Measurements from ENCODE around the gene NPTX1. TPM values are rescaled to one million over a fixed set of nuclear protein-coding genes. Genes with fewer than 3 reads are reported as not detected.

The NPTX1 gene
- total and polyA plus RNA-seq, 2 experiments from 2014 or later = 3.4 to 20.5 TPM

DNA sequence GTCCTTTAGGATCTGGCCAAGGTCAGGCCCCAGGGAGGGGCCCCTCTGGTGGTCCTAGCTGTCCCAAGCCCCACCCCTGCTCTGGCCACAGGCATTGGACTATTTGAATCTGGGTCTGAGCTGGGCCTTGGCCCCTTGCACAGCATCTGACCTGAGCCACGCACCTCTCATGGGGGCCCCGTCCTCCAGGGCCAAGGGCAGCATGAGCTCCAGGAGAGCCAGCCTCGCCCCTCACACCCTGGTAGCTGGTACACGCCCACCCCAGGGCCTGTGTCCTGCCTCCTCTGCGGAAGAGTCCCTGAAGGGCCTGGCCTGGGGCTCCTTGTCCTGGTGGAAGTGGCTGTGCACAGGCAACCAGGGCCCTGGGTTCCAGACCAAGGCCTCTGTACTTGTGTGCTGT lies 37.6 kb downstream of the NPTX1 start:
- ATAC-seq (no peak), DNase-seq (ENCODE audit: low spot score) (no peak)
- H3K4me3 ChIP-seq = no peak overlapping the region
- no peaks in the 10 kb centered on the region for H3K36me3 ChIP-seq (ENCODE audit: insufficient read depth)
- H3K27me3 ChIP-seq (ENCODE audit: insufficient read depth) = no peaks in the 10 kb centered on the region
- no peak overlapping the region for H3K4me3 Mint-ChIP-seq
- H3F3A ChIP-seq (replicated peaks; ENCODE audit: low read depth) = 0 out of 2 replicates have a peak, but pooled peaks cover 3% of the 10 kb centered on the region
- H3K79me2 ChIP-seq (replicated peaks; ENCODE audit: insufficient read depth) = no peaks in the 10 kb centered on the region
- no peak overlapping the region for H2AFZ ChIP-seq
- H3K4me1 Mint-ChIP-seq = peaks cover 2% of the 10 kb centered on the region; the same call in 1 of the 3 replicates
- no peaks in the 10 kb centered on the region; the same call in none of the 2 replicates for H4K20me1 ChIP-seq (replicated peaks; ENCODE audit: insufficient read depth)
- no peak overlapping the region for H3K4me2 ChIP-seq
- H3K27me3 Mint-ChIP-seq (ENCODE audit: insufficient read depth, low read depth, poor library complexity) = peaks cover 18% of the 10 kb centered on the region
- H3K27ac ChIP-seq (ENCODE audit: low read depth) = no peak overlapping the region
- no peak overlapping the region for H3K27ac Mint-ChIP-seq
- TF ChIP-seq NANOG (IDR thresholded peaks at IDR 0.05; ENCODE audit: borderline replicate concordance) (no peak), ZNF114 (CRISPR knock-in tag; IDR thresholded peaks at IDR 0.05) (no peak), CREB1 (CRISPR knock-in tag; IDR thresholded peaks at IDR 0.05; ENCODE audit: low read depth) (no peak), EZH2phosphoT487 (IDR thresholded peaks at IDR 0.05; ENCODE audit: unreplicated experiment) (no peak), ZNF331 (CRISPR knock-in tag; IDR thresholded peaks at IDR 0.05; ENCODE audit: low read depth) (no peak), JUNB (IDR thresholded peaks at IDR 0.05; ENCODE audit: unreplicated experiment) (no peak), EZH2 (IDR thresholded peaks at IDR 0.05; ENCODE audit: low read depth, unreplicated experiment) (no peak), POLR2AphosphoS5 (IDR thresholded peaks at IDR 0.05; ENCODE audit: low read depth) (no peak), STAT1 (IDR thresholded peaks at IDR 0.05; ENCODE audit: unreplicated experiment) (no peak)
- TF ChIP-seq, protein P1, sequence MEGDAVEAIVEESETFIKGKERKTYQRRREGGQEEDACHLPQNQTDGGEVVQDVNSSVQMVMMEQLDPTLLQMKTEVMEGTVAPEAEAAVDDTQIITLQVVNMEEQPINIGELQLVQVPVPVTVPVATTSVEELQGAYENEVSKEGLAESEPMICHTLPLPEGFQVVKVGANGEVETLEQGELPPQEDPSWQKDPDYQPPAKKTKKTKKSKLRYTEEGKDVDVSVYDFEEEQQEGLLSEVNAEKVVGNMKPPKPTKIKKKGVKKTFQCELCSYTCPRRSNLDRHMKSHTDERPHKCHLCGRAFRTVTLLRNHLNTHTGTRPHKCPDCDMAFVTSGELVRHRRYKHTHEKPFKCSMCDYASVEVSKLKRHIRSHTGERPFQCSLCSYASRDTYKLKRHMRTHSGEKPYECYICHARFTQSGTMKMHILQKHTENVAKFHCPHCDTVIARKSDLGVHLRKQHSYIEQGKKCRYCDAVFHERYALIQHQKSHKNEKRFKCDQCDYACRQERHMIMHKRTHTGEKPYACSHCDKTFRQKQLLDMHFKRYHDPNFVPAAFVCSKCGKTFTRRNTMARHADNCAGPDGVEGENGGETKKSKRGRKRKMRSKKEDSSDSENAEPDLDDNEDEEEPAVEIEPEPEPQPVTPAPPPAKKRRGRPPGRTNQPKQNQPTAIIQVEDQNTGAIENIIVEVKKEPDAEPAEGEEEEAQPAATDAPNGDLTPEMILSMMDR (conservative IDR thresholded peaks at IDR 0.05; ENCODE audit: low read depth in 2 of 2) = no peak
- TF ChIP-seq, protein P2, sequence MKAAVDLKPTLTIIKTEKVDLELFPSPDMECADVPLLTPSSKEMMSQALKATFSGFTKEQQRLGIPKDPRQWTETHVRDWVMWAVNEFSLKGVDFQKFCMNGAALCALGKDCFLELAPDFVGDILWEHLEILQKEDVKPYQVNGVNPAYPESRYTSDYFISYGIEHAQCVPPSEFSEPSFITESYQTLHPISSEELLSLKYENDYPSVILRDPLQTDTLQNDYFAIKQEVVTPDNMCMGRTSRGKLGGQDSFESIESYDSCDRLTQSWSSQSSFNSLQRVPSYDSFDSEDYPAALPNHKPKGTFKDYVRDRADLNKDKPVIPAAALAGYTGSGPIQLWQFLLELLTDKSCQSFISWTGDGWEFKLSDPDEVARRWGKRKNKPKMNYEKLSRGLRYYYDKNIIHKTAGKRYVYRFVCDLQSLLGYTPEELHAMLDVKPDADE (IDR thresholded peaks at IDR 0.05) = no peak
- TF ChIP-seq, protein P3, sequence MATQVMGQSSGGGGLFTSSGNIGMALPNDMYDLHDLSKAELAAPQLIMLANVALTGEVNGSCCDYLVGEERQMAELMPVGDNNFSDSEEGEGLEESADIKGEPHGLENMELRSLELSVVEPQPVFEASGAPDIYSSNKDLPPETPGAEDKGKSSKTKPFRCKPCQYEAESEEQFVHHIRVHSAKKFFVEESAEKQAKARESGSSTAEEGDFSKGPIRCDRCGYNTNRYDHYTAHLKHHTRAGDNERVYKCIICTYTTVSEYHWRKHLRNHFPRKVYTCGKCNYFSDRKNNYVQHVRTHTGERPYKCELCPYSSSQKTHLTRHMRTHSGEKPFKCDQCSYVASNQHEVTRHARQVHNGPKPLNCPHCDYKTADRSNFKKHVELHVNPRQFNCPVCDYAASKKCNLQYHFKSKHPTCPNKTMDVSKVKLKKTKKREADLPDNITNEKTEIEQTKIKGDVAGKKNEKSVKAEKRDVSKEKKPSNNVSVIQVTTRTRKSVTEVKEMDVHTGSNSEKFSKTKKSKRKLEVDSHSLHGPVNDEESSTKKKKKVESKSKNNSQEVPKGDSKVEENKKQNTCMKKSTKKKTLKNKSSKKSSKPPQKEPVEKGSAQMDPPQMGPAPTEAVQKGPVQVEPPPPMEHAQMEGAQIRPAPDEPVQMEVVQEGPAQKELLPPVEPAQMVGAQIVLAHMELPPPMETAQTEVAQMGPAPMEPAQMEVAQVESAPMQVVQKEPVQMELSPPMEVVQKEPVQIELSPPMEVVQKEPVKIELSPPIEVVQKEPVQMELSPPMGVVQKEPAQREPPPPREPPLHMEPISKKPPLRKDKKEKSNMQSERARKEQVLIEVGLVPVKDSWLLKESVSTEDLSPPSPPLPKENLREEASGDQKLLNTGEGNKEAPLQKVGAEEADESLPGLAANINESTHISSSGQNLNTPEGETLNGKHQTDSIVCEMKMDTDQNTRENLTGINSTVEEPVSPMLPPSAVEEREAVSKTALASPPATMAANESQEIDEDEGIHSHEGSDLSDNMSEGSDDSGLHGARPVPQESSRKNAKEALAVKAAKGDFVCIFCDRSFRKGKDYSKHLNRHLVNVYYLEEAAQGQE (IDR thresholded peaks at IDR 0.05; ENCODE audit: unreplicated experiment) = no peak
- TF ChIP-seq, protein P4, sequence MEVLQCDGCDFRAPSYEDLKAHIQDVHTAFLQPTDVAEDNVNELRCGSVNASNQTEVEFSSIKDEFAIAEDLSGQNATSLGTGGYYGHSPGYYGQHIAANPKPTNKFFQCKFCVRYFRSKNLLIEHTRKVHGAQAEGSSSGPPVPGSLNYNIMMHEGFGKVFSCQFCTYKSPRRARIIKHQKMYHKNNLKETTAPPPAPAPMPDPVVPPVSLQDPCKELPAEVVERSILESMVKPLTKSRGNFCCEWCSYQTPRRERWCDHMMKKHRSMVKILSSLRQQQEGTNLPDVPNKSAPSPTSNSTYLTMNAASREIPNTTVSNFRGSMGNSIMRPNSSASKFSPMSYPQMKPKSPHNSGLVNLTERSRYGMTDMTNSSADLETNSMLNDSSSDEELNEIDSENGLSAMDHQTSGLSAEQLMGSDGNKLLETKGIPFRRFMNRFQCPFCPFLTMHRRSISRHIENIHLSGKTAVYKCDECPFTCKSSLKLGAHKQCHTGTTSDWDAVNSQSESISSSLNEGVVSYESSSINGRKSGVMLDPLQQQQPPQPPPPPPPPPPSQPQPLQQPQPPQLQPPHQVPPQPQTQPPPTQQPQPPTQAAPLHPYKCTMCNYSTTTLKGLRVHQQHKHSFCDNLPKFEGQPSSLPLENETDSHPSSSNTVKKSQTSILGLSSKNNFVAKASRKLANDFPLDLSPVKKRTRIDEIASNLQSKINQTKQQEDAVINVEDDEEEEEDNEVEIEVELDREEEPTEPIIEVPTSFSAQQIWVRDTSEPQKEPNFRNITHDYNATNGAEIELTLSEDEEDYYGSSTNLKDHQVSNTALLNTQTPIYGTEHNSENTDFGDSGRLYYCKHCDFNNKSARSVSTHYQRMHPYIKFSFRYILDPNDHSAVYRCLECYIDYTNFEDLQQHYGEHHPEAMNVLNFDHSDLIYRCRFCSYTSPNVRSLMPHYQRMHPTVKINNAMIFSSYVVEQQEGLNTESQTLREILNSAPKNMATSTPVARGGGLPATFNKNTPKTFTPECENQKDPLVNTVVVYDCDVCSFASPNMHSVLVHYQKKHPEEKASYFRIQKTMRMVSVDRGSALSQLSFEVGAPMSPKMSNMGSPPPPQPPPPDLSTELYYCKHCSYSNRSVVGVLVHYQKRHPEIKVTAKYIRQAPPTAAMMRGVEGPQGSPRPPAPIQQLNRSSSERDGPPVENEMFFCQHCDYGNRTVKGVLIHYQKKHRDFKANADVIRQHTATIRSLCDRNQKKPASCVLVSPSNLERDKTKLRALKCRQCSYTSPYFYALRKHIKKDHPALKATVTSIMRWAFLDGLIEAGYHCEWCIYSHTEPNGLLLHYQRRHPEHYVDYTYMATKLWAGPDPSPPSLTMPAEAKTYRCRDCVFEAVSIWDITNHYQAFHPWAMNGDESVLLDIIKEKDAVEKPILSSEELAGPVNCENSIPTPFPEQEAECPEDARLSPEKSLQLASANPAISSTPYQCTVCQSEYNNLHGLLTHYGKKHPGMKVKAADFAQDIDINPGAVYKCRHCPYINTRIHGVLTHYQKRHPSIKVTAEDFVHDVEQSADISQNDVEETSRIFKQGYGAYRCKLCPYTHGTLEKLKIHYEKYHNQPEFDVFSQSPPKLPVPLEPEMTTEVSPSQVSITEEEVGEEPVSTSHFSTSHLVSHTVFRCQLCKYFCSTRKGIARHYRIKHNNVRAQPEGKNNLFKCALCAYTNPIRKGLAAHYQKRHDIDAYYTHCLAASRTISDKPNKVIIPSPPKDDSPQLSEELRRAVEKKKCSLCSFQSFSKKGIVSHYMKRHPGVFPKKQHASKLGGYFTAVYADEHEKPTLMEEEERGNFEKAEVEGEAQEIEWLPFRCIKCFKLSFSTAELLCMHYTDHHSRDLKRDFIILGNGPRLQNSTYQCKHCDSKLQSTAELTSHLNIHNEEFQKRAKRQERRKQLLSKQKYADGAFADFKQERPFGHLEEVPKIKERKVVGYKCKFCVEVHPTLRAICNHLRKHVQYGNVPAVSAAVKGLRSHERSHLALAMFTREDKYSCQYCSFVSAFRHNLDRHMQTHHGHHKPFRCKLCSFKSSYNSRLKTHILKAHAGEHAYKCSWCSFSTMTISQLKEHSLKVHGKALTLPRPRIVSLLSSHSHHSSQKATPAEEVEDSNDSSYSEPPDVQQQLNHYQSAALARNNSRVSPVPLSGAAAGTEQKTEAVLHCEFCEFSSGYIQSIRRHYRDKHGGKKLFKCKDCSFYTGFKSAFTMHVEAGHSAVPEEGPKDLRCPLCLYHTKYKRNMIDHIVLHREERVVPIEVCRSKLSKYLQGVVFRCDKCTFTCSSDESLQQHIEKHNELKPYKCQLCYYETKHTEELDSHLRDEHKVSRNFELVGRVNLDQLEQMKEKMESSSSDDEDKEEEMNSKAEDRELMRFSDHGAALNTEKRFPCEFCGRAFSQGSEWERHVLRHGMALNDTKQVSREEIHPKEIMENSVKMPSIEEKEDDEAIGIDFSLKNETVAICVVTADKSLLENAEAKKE (CRISPR knock-in tag; IDR thresholded peaks at IDR 0.05) = no peak
- H3K9me2 ChIP-seq (ENCODE audit: insufficient read depth) = no peaks in the 10 kb centered on the region
- H3K4me1 ChIP-seq (ENCODE audit: insufficient read depth) = no peaks in the 10 kb centered on the region; the same call in 1 of the 2 replicates
- no peaks in the 10 kb centered on the region for H3K36me3 Mint-ChIP-seq (ENCODE audit: low read depth)
- H3K9me3 Mint-ChIP-seq = peaks cover 2% of the 10 kb centered on the region; the same call in 1 of the 3 replicates
